Activated CD4-positive, alpha-beta T cell treated with anti-CD3 and anti-CD28 coated beads, Interleukin-2, amount 10 ng/mL, durations not matched to agents 24 days and 14 days (primary cell): ENCODE measurements around the gene FAM163B. TPM values are rescaled to one million over a fixed set of nuclear protein-coding genes. Genes with fewer than 3 reads are reported as not detected.

Source experiments
- DNase-seq: peaks from one replicate; pipeline ENCODE4 v3.0.0; 2022
- H3K27ac Mint-ChIP-seq: one replicate; pipeline ENCODE4 v1.8.0; 2022; ENCODE audit warnings: mild to moderate bottlenecking, mixed read lengths
- H3K27me3 Mint-ChIP-seq: one replicate; pipeline ENCODE4 v1.8.0; 2022; ENCODE audit warnings: mixed read lengths
- H3K36me3 Mint-ChIP-seq: one replicate; pipeline ENCODE4 v1.8.0; 2022; ENCODE audit warnings: low read depth, mild to moderate bottlenecking, mixed read lengths
- H3K4me1 Mint-ChIP-seq: one replicate; pipeline ENCODE4 v1.8.0; 2021; ENCODE audit warnings: mixed read lengths
- H3K4me3 Mint-ChIP-seq: one replicate; pipeline ENCODE4 v1.8.0; 2022; ENCODE audit warnings: mild to moderate bottlenecking, moderate library complexity, mixed read lengths
- H3K9me3 Mint-ChIP-seq: one replicate; pipeline ENCODE4 v1.8.0; 2021; ENCODE audit warnings: mixed read lengths
- intact Hi-C: fragments of 100-400 bp; cut with micrococcal nuclease; formaldehyde crosslinking; loops from one replicate; pipeline ENCODE4 v1.15.1; 2023
- total RNA-seq: library from RNA; stranded (reverse); gene quantifications from 2 replicates; pipeline ENCODE4 v1.2.3, GENCODE V29; 2022

The FAM163B gene
- total RNA-seq, 1 donor from 2014 or later: not detected

- no peak for DNase-seq
- H3K4me3 Mint-ChIP-seq: no peak overlapping the region
- intact Hi-C loops: loop anchor here (10.0 kb wide), 1 partner anchor 143 kb away; no protein-coding TSS in a partner anchor
- H3K36me3 Mint-ChIP-seq: no peaks in the 10 kb centered on the region
- H3K4me1 Mint-ChIP-seq: no peaks in the 10 kb centered on the region
- no peak overlapping the region for H3K27ac Mint-ChIP-seq
- peaks cover 27% of the 10 kb centered on the region for H3K27me3 Mint-ChIP-seq
- no peaks in the 10 kb centered on the region for H3K9me3 Mint-ChIP-seq
Observed at GRCh38 chr9:133581513-133582343, 27.5 kb downstream of the FAM163B start.

DNA sequence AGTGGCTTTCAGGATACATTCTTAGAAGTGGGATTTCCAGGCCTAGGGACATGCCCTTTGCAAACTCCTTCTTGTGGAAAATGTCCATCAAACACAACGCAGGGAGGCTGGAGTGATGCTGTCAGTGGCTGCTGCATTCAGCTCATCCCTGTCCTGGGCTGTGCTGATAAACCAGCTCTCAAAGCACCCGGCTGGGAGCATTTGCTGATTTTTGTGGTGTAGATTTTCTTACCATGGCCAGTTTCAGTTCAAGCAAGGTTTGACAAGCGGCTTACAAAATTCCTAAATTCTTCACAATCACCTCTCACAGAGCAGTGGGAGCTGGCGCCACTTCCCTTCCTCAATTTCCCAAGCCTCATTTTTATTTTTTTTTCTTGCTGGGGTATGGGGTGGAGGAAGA lies 28.2 kb downstream of the FAM163B start:
- H3K9me3 Mint-ChIP-seq: no peaks in the 10 kb centered on the region
- H3K27me3 Mint-ChIP-seq: peaks cover 26% of the 10 kb centered on the region
- H3K4me3 Mint-ChIP-seq: no peak overlapping the region
- intact Hi-C loops: loop anchor here (10.0 kb wide), 1 partner anchor 144 kb away; no protein-coding TSS in a partner anchor
- DNase-seq: no peak
- H3K36me3 Mint-ChIP-seq: no peaks in the 10 kb centered on the region
- H3K27ac Mint-ChIP-seq: no peak overlapping the region
- no peaks in the 10 kb centered on the region for H3K4me1 Mint-ChIP-seq

GRCh38 chr9:133580419-133580738 lies 28.8 kb downstream of the FAM163B start:
- peaks cover 23% of the 10 kb centered on the region for H3K27me3 Mint-ChIP-seq
- no peaks in the 10 kb centered on the region for H3K9me3 Mint-ChIP-seq
- H3K36me3 Mint-ChIP-seq: no peaks in the 10 kb centered on the region
- H3K27ac Mint-ChIP-seq: no peak overlapping the region
- H3K4me1 Mint-ChIP-seq: no peaks in the 10 kb centered on the region
- DNase-seq: no peak
- intact Hi-C loops: loop anchor here (10.0 kb wide), 1 partner anchor 144 kb away; no protein-coding TSS in a partner anchor
- no peak overlapping the region for H3K4me3 Mint-ChIP-seq

- Mint-ChIP-seq H3K9me3 (no peaks in the 10 kb centered on the region), H3K4me1 (no peaks in the 10 kb centered on the region), H3K27ac (no peak overlapping the region), H3K36me3 (no peaks in the 10 kb centered on the region), H3K27me3 (peaks cover 19% of the 10 kb centered on the region), H3K4me3 (no peak overlapping the region)
- intact Hi-C loops: loop anchor here (10.0 kb wide), 1 partner anchor 145 kb away; no protein-coding TSS in a partner anchor
- DNase-seq: no peak
Observed at GRCh38 chr9:133579601-133580418, 29.4 kb downstream of the FAM163B start.

DNA sequence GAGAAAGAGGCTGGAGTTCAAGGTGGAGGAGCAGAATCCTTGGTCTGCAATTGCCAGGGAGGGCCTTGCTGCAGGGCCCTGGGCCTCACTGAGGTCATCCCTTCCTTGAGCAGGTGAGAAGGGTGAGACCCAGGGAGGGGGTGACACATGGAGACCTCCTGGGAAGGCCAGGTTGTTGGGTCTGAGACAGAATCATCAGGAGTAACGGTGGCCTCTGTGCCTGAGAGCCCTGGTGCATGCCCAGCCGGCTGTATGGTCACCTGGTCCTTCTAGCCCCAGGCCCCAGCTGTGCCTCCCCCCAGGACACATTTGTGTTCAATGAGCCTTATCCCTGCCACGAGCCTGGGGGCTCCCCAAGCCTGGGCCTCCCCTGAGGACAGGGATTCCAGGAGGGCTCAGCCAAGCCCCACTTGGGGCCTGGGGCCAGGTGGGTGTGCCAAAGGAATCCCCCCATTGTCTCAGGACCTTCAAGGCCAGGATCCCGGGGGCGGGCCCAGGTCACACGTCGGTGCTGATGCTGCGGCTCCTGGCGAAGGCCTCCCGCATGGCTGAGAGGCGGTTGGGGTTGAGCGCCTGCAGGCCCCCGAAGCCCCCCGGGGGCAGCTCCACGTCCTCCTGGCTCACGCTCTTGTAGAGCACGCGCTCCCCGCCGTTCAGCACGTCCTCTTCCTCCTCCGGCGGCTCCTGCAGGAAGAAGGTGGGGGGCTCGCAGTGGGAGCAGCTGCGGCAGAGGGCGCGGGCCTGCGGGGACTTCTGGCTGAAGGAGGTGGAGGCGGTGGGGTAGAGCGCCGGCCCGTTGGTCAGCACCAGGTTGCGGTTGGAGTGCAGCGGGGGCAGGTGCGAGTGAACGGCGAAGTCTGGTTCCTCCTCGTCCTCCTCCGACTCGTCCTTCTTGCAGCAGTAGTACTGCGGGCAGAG lies 30.4 kb downstream of the FAM163B start:
- no peak overlapping the region for H3K27ac Mint-ChIP-seq
- intact Hi-C loops: no loop called here
- no peaks in the 10 kb centered on the region for H3K9me3 Mint-ChIP-seq
- H3K36me3 Mint-ChIP-seq: no peaks in the 10 kb centered on the region
- H3K4me1 Mint-ChIP-seq: no peaks in the 10 kb centered on the region
- DNase-seq: no peak
- peaks cover 9% of the 10 kb centered on the region for H3K27me3 Mint-ChIP-seq
- no peak overlapping the region for H3K4me3 Mint-ChIP-seq

GRCh38 chr9:133577737-133578112 lies 31.5 kb downstream of the FAM163B start:
- intact Hi-C loops: no loop called here
- H3K4me3 Mint-ChIP-seq: no peak overlapping the region

GRCh38 chr9:133576875-133577736 lies 32.1 kb downstream of the FAM163B start:
- H3K4me1 Mint-ChIP-seq: no peaks in the 10 kb centered on the region
- no peak overlapping the region for H3K4me3 Mint-ChIP-seq
- peaks cover 9% of the 10 kb centered on the region for H3K27me3 Mint-ChIP-seq
- no peak overlapping the region for H3K27ac Mint-ChIP-seq
- intact Hi-C loops: no loop called here
- DNase-seq: no peak
- H3K36me3 Mint-ChIP-seq: no peaks in the 10 kb centered on the region
- no peaks in the 10 kb centered on the region for H3K9me3 Mint-ChIP-seq

More at GRCh38 chr9:133577737-133578112, 31.5 kb downstream of the FAM163B start:
- Mint-ChIP-seq H3K27me3 (peaks cover 9% of the 10 kb centered on the region), H3K9me3 (no peaks in the 10 kb centered on the region), H3K4me1 (no peaks in the 10 kb centered on the region), H3K27ac (no peak overlapping the region), H3K36me3 (no peaks in the 10 kb centered on the region)
- no peak for DNase-seq

DNA sequence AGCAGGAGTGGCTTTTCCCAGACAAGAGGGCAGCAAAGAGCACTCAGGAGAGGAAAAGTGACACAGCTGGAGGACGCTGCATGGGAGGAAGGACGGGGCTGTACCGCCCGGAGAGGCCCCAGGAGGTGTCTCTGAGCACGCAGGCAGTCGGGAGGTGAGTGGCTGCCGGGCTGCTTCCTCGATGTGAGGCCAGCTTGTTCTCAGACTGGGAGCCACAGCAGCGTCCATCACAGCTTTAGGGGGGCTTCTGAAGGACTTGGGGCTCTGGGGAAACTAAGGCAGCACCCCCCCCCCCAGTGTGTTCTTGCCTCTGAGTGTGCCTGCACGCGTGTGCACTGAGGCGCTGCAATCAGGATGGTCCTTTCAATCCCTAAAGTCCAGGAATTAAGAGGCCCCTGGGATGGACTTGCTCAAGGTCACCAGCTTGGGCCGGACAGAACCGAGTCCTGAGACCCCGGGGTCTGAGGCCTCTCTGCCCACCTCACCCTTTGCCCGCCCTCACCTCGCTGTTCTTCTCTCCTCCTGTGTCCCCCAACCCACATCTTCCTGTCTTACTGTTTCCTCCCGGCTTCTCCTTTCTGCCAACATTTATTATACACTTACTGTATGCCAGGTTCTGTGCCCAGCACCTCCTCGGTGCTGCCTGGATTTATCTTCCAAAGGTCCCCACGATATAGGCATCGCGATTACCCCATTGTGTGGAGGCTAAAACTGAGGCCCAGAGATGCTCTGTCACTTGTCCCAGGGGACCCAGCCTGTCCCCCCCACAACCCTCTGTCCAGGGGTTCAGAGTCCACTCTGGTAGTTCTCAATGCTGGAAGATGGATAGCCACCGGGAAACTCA lies 32.9 kb downstream of the FAM163B start:
- no peaks in the 10 kb centered on the region for H3K4me1 Mint-ChIP-seq
- H3K36me3 Mint-ChIP-seq: no peaks in the 10 kb centered on the region
- no peak overlapping the region for H3K27ac Mint-ChIP-seq

GRCh38 chr9:133575186-133576030 lies 33.8 kb downstream of the FAM163B start:
- no peak for DNase-seq
- Mint-ChIP-seq H3K27ac (no peak overlapping the region), H3K4me3 (no peak overlapping the region), H3K27me3 (peaks cover 7% of the 10 kb centered on the region), H3K9me3 (no peaks in the 10 kb centered on the region), H3K36me3 (no peaks in the 10 kb centered on the region), H3K4me1 (no peaks in the 10 kb centered on the region)
- intact Hi-C loops: no loop called here

More for the DNA sequence above, 32.9 kb downstream of the FAM163B start:
- intact Hi-C loops: no loop called here
- H3K9me3 Mint-ChIP-seq: no peaks in the 10 kb centered on the region
- DNase-seq: no peak
- H3K27me3 Mint-ChIP-seq: peaks cover 9% of the 10 kb centered on the region
- no peak overlapping the region for H3K4me3 Mint-ChIP-seq

DNA sequence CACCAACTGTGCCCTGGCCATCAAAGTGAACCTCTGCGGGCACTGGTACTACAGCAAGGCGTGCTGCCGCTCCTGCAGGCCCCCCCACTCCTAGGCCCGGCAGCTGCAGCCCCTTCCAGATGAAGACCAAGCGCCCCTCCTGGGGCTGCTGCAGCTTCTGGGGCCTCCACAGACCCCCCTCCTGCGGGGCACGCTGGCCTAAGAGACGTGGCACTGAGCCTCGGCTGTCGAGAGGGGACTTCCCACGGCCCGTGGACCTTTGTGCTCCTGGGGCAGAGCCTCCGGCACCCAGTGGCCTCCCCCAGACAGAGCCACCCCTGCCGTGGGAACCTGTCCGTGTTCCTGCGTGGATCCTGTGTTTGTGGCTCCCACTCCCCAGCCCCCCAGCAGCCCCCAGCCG lies 34.4 kb downstream of the FAM163B start:
- peaks cover 5% of the 10 kb centered on the region for H3K27me3 Mint-ChIP-seq
- no peaks in the 10 kb centered on the region for H3K9me3 Mint-ChIP-seq

GRCh38 chr9:133573791-133574515 lies 35.2 kb downstream of the FAM163B start:
- H3K4me3 Mint-ChIP-seq: no peak overlapping the region
- no peak overlapping the region for H3K27ac Mint-ChIP-seq
- H3K27me3 Mint-ChIP-seq: peaks cover 2% of the 10 kb centered on the region
- H3K36me3 Mint-ChIP-seq: no peaks in the 10 kb centered on the region
- H3K4me1 Mint-ChIP-seq: no peaks in the 10 kb centered on the region
- no peak for DNase-seq
- intact Hi-C loops: no loop called here
- H3K9me3 Mint-ChIP-seq: no peaks in the 10 kb centered on the region

More for the DNA sequence above, 34.4 kb downstream of the FAM163B start:
- Mint-ChIP-seq H3K4me1 (no peaks in the 10 kb centered on the region), H3K27ac (no peak overlapping the region), H3K4me3 (no peak overlapping the region), H3K36me3 (no peaks in the 10 kb centered on the region)
- DNase-seq: no peak
- intact Hi-C loops: no loop called here
